Stomach (tissue), 9 donors: ENCODE data around the gene INPP1. TPM values are rescaled to one million over a fixed set of nuclear protein-coding genes. Genes with fewer than 3 reads are reported as not detected.

ENCODE experiments used
- DNase-seq, 2 donors: peaks; one replicate each; pipeline versions ENCODE4 v3.0.0 to v3.0.0-alpha.2; 2013 to 2019
- H3K27ac ChIP-seq, 5 donors: fragments of 200-600 bp in 4 of 5; sonication (generic) in 4 of 5; one replicate each; pipeline ENCODE4 v1.5.1; 2013 to 2019; ENCODE audit warnings: mild to moderate bottlenecking in 1 of 5, moderate library complexity in 1 of 5
- H3K27me3 ChIP-seq, 3 donors: fragments of 200-600 bp; sonication (generic); one replicate each; pipeline ENCODE4 v1.5.1; 2017 to 2019; ENCODE audit warnings: mixed run types in 1 of 3
- H3K36me3 ChIP-seq, 4 donors: fragments of 200-600 bp; sonication (generic); 1 replicate in 3 of 4; 2 replicates in 1 of 4; pipeline ENCODE4 v1.5.1; 2016 to 2019
- H3K4me1 ChIP-seq, 4 donors: fragments of 200-600 bp; sonication (generic); one replicate each; pipeline ENCODE4 v1.5.1; 2016 to 2019
- H3K4me3 ChIP-seq, 4 donors: fragments of 200-600 bp; sonication (generic) in 3 of 4; one replicate each; pipeline ENCODE4 v1.5.1; 2016 to 2019; ENCODE audit warnings: mild to moderate bottlenecking in 1 of 4
- H3K9me3 ChIP-seq, 4 donors: fragments of 200-600 bp; sonication (generic); one replicate each; pipeline ENCODE4 v1.5.1; 2016 to 2019
- EP300 ChIP-seq: sonication (generic); formaldehyde crosslinking; IDR thresholded peaks from one replicate; pipeline ENCODE4 v1.6.1; 2017; ENCODE audit warnings: antibody characterized with exemption
- POLR2A ChIP-seq, 4 donors: fragments of 450-650 bp; IDR thresholded peaks; one replicate each; pipeline ENCODE4 v1.6.1; 2016; ENCODE audit warnings: antibody characterized with exemption in 4 of 4, control low read depth in 2 of 4, mild to moderate bottlenecking in 1 of 4, moderate library complexity in 1 of 4
- POLR2AphosphoS5 ChIP-seq, 3 donors: sonication (generic); formaldehyde crosslinking; IDR thresholded peaks; one replicate each; pipeline ENCODE4 v1.6.1; 2016; ENCODE audit warnings: antibody characterized with exemption in 3 of 3
- WGBS, 5 donors: extraction: QIAGEN DNeasy Blood & Tissue Kit in 3 of 5; methylation state at CpG; one replicate each; pipeline versions ENCODE4 v1.1.5 to v1.1.7; 2013 to 2018; 5-methylcytosine and 5-hydroxymethylcytosine counted together
- intact Hi-C: fragments of 100-400 bp; cut with DNase I; formaldehyde crosslinking; loops from one replicate; pipeline ENCODE4 v1.15.1; 2023; ENCODE audit warnings: low total_unique reads
- polyA plus RNA-seq, 3 donors: library from polyadenylated mRNA; stranded (reverse); fragments of 200-250 nt; gene quantifications; one replicate each; pipeline ENCODE4 v1.2.3, GENCODE V29; 2013
- total RNA-seq, 5 donors: library from RNA; depleted of rRNA; stranded (reverse); fragments of >200 nt; gene quantifications; one replicate each; pipeline versions ENCODE4 v1.1.0 to v1.2.3, GENCODE V29; 2014 to 2016
- TF ChIP-seq, protein P1 (sequence below), 7 experiments: fragments of 450-650 bp in 4 of 7; fragments of 200-600 bp in 3 of 7; sonication (generic) in 3 of 7; IDR thresholded peaks; one replicate each; pipeline ENCODE4 v1.5.1; 2016 to 2019; ENCODE audit warnings: antibody characterized with exemption in 7 of 7, control low read depth in 2 of 7, mild to moderate bottlenecking in 1 of 7
- donor health status: healthy with polysubstance abuse.
- donor health status: Bipolar disorder and iron deficiency.
- donor health status: healthy.

Gene INPP1
- total and polyA plus RNA-seq, 8 donors: 4.2 to 51.0 (median 25.5) TPM; not detected in 1

GRCh38 chr2:190327867-190328572 lies 15.4 kb upstream of the INPP1 start:
- H3K36me3 ChIP-seq: no peaks in the 10 kb centered on the region
- H3K27ac ChIP-seq: no peak overlapping the region
- H3K27me3 ChIP-seq: no peaks in the 10 kb centered on the region
- DNase-seq: no peak
- H3K4me1 ChIP-seq: no peaks in the 10 kb centered on the region
- no peak overlapping the region for H3K4me3 ChIP-seq
- no peak for TF ChIP-seq POLR2AphosphoS5 (IDR thresholded peaks at IDR 0.05)
- no peak for TF ChIP-seq EP300
- TF ChIP-seq, protein P1, sequence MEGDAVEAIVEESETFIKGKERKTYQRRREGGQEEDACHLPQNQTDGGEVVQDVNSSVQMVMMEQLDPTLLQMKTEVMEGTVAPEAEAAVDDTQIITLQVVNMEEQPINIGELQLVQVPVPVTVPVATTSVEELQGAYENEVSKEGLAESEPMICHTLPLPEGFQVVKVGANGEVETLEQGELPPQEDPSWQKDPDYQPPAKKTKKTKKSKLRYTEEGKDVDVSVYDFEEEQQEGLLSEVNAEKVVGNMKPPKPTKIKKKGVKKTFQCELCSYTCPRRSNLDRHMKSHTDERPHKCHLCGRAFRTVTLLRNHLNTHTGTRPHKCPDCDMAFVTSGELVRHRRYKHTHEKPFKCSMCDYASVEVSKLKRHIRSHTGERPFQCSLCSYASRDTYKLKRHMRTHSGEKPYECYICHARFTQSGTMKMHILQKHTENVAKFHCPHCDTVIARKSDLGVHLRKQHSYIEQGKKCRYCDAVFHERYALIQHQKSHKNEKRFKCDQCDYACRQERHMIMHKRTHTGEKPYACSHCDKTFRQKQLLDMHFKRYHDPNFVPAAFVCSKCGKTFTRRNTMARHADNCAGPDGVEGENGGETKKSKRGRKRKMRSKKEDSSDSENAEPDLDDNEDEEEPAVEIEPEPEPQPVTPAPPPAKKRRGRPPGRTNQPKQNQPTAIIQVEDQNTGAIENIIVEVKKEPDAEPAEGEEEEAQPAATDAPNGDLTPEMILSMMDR (IDR thresholded peaks at IDR 0.05): no peak
- no peak for TF ChIP-seq POLR2A (IDR thresholded peaks at IDR 0.05)
- H3K9me3 ChIP-seq: no peaks in the 10 kb centered on the region
- intact Hi-C loops: no loop called here
- WGBS, 5 donors: 73 to 77% (median 75%) methylated on average over 4 of the region's 4 CpGs

- 71 to 84% (median 75%) methylated on average over 3 of the region's 3 CpGs for WGBS, 5 donors
- H3K27me3 ChIP-seq: no peaks in the 10 kb centered on the region
- no peaks in the 10 kb centered on the region for H3K9me3 ChIP-seq
- peaks cover 0 to 4% (median 0%) of the 10 kb centered on the region in 4 donors for H3K4me1 ChIP-seq
- no peaks in the 10 kb centered on the region for H3K36me3 ChIP-seq
- no peak overlapping the region for H3K4me3 ChIP-seq
- no peak for DNase-seq
- intact Hi-C loops: no loop called here
- no peak overlapping the region for H3K27ac ChIP-seq
- TF ChIP-seq POLR2A (IDR thresholded peaks at IDR 0.05): no peak
- TF ChIP-seq, protein P1 (IDR thresholded peaks at IDR 0.05): peak in 3 of 7 experiments; percentile 13 to 32 (median 20)
Observed at GRCh38 chr2:190328573-190329147, 14.7 kb upstream of the INPP1 start.

DNA sequence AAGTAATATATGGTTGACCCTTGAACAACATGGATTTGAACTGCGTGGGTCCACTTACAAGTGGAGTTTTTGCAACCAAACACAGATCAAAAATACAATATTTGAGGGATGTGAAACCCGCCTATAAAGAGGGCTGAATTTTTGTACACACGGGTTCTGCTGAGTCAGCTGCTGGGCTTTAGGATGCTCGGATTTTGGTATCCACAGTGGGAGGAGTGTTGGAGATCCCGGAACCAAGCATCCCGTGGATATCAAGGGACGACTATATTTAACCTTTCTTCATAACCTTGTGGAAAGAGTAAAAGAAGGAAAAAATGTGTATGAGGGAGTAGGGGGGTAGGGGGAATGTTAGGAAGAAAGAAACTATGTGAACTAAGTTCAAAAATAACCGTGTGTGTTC lies 10.0 kb upstream of the INPP1 start:
- TF ChIP-seq EP300 (no peak), POLR2A (IDR thresholded peaks at IDR 0.05) (no peak), POLR2AphosphoS5 (IDR thresholded peaks at IDR 0.05) (no peak)
- TF ChIP-seq, protein P1 (IDR thresholded peaks at IDR 0.05): no peak
- WGBS, 5 donors: 32 to 46% (median 39%) methylated on average over 8 of the region's 8 CpGs
- no peak overlapping the region for H3K4me3 ChIP-seq
- peaks cover 0 to 16% (median 4%) of the 10 kb centered on the region in 4 donors for H3K4me1 ChIP-seq
- H3K9me3 ChIP-seq: no peaks in the 10 kb centered on the region
- H3K27ac ChIP-seq: no peak overlapping the region
- H3K36me3 ChIP-seq: no peaks in the 10 kb centered on the region
- intact Hi-C loops: no loop called here
- H3K27me3 ChIP-seq: no peaks in the 10 kb centered on the region
- no peak for DNase-seq

DNA sequence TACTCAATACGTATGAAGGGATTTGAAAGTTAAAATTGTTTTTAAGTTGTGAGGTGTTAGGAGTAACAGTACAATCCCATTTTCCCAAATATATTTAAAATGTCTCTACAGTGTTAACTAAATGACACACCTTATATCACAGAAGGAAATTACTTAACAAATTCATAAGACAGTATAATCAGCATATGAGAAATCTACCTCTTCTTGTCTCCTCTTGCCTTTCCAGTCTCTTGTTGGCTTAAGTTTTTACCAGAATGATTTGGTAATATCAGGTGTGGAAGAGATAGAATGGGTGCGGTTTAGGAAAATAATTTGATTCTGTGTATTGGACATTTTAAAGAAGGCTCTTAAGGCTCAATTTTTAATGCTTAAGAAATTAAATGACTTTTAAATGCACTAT lies 9.5 kb upstream of the INPP1 start:
- peak overlapping the region in 2 of 5 donors; percentile 40 to 61 for H3K27ac ChIP-seq
- H3K4me3 ChIP-seq: no peak overlapping the region
- peaks cover 0 to 16% (median 4%) of the 10 kb centered on the region in 4 donors for H3K4me1 ChIP-seq
- WGBS, 5 donors: 20 to 51% (median 36%) methylated on average over 2 of the region's 2 CpGs
- TF ChIP-seq POLR2A (IDR thresholded peaks at IDR 0.05): no peak
- no peak for TF ChIP-seq POLR2AphosphoS5 (IDR thresholded peaks at IDR 0.05)
- no peak for TF ChIP-seq EP300
- TF ChIP-seq, protein P1 (IDR thresholded peaks at IDR 0.05): no peak
- H3K9me3 ChIP-seq: no peaks in the 10 kb centered on the region
- no peak for DNase-seq
- H3K36me3 ChIP-seq: no peaks in the 10 kb centered on the region
- H3K27me3 ChIP-seq: no peaks in the 10 kb centered on the region
- intact Hi-C loops: no loop called here
